CD4-positive, alpha-beta T cell treated with Interleukin-4 for 1 hour (primary cell): Measurements from ENCODE around the gene MT1M.

Experiments
- DNase-seq, 2 donors: peaks; one replicate each; pipeline ENCODE4 v3.0.0-alpha.2; 2020 to 2022

The MT1M gene

DNA sequence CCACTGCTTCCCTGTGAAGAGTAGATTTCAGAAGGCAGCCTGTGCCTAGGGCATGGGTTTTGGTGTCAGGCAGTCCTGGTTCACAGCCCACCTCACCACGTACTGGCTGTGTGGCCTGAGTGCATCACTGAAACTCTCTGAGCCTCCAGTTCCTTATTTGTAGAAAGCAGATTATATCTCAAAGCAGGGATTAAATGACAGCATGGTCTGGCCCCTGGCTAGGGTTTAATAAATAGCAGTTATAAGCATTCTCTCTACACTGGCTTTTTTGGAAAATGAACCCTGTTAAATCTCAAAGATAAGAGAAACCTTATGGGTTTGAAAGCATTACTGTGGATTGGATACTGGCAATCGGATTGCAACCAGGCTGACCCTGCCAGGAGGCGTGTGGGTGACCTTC, 2.9 kb upstream of the MT1M start:
- no peak for DNase-seq

DNA sequence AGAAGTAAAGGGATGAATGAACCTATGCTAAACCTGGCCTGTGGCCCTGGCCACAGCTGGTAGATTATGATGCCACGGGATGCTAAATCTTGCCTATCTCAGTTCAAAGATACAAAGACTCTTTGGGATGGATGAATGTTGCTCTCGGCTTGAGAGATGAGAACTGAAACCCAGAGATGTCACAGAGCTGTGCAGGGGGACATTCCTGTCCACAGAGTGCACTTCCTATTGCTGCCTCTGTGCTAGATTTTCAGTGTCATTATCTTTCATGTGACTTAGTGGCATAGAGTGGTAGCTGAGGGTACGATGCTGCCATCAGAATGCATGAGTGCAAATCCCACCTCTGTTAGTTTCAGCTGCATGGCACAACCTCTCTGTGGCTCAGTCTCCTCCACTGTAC, 2.3 kb upstream of the MT1M start:
- DNase-seq = no peak

DNA sequence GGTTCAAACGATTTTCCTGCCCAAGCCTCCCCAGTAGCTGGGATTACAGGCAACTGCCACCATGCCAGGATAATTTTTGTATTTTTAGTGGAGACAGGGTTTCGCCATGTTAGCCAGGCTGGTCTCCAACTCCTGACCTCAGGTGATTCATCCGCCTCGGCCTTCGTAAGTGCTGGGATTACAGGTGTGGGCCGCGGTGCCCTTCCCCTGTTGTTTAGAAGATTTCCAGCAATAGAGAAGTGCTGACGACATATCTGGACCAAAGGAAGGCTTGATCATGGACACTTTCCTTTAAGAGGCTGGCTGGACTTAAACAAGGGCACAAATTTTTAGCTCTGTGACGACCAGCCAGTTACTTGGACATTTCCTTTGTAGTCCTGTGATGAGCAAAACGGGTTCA, 1.3 kb upstream of the MT1M start:
- no peak for DNase-seq

DNA sequence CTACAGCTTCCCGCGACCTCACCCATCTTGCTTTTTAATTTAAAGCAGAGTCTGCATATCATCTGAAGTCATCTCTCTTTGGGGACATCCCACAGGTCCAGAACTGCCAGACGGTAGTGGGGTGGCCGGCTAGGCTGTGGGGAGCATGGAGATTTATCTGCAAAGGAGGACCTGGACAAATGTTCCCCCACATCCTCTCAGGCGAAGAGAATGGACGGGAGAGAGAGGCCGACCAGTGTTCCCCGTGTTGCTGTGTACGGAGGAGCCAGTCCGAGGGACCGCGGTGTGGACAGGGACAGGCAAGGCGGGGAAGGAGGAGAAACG, 665 bp upstream of the MT1M start:
- no peak for DNase-seq

DNA sequence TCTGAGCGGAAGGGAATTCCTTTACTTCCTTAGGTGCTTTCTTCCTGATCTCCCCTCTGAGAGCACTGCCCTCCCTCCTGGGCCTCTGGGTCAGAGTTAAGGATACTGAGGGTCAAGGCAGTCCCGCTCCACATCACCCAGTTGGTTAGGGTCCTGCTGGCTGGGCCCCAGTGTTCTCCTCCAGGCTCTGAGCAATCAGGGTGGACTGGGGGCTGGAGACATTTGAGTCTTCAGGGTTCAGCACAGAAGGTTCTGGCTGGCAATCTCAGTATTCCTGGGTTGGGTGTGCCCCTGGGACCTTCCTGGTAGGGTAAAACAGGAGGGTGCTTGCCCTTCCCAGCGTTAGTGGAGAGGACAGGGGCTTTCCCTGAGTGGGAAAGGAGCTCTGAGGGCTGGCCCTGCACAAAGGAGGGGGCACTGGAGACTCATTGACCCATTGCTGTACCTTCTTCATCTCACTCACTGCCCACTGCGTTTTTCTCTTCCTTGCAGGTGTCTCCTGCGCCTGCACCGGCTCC, 448 bp downstream of the MT1M start:
- no peak for DNase-seq

DNA sequence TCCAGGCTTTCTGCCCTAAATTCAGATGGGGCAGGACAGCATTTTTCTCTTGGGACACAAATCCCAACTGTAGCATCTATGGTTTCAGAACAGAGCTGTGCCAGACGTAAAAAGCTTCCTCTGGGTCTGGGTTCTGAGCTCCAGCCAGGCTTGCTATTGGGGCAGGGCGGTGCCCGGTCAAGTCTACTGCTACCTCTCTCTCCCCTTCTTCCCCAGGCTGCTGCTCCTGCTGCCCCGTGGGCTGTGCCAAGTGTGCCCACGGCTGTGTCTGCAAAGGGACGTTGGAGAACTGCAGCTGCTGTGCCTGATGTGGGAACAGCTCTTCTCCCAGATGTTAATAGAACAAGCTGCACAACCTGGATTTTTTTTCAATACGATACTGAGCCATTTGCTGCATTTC, 1.1 kb downstream of the MT1M start:
- no peak for DNase-seq

DNA sequence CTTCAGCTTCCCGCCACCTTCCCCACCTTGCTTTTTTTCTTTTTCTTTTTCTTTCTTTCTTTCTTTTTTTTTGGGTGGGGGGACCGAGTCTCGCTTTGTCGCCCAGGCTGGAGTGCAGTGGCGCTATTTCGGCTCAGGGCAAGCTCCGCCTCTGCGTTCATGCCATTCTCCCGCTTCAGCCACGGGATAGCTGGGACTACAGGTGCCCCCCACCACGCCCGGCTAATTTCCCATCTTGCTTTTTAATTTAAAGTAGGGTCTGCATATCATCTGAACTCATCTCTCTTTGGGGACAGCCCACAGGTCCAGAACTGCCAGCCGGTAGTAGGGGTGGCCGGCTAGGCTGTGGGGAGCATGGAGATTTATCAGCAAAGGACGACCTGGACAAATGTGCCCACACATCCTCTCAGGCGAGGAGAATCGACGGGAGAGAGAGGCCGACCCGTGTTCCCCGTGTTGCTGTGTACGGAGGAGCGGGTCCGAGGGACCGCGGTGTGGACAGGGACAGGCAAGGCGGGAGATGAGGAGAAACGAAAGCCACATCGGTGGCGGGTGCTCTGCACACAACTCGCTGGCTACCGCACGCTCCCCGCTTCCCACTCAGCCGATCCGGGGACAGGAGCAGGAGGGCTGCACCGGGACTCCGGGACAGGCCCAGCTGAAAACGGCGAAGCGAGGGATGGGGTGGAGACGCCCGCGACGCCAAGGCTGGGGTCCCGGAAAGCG, 2.4 kb downstream of the MT1M start:
- DNase-seq = no peak

DNA sequence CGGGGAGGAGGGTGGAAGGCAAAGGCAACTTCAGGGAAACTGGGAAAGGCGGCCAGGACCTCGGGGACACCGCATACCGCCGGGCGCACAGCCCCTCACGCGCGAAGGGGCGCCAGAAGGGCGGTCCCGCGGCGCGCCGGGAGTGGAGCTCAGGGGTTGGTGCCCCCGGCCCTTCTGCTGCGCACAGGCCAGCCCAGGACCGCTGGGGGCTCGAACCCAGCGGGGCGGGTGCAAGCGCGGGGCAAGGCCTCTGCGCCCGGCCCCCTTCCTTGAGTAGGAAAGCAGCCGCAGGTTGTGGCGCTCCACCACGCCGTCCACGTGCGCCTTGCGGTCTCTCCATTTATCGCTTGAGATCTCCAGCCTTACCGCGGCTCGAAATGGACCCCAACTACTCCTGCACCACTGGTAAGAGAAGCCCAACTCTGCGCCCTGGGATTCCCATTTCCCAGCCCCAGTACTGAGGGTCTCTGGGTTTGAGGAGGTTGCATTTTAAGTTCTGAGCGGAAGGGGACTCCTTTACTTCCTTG, 3.0 kb downstream of the MT1M start:
- no peak for DNase-seq

DNA sequence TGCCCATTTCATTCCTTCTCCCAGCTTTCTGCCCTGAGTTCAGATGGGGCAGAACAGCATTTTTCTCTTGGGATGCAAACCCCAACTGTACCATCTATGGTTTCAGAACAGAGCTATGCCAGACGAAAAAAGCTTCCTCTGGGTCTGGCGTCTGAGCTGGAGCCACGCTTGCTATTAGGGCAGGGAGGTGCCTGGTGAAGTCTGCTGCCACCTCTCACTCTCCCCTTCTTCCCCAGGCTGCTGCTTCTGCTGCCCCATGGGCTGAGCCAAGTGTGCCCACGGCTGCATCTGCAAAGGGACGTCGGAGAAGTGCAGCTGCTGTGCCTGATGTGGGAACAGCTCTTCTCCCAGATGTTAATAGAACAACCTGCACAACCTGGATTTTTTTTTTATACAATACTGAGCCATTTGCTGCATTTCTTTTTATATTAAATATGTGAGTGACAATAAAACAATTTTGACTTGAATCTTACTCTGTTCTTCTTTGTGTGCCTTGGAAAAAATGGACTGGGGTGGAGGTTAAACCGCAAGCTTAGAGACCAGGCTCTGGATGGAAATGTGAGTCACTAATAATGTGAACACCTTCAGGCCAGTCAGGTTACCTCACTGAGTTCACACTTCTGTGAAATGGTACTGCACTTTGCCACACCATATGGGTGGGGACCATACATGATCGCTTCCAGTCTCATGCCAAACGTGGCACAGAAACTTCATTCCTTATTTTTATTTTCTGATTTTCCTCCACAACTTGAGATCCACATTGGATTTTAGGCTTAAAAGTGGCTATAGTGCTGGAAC, 4.4 kb downstream of the MT1M start:
- no peak for DNase-seq

DNA sequence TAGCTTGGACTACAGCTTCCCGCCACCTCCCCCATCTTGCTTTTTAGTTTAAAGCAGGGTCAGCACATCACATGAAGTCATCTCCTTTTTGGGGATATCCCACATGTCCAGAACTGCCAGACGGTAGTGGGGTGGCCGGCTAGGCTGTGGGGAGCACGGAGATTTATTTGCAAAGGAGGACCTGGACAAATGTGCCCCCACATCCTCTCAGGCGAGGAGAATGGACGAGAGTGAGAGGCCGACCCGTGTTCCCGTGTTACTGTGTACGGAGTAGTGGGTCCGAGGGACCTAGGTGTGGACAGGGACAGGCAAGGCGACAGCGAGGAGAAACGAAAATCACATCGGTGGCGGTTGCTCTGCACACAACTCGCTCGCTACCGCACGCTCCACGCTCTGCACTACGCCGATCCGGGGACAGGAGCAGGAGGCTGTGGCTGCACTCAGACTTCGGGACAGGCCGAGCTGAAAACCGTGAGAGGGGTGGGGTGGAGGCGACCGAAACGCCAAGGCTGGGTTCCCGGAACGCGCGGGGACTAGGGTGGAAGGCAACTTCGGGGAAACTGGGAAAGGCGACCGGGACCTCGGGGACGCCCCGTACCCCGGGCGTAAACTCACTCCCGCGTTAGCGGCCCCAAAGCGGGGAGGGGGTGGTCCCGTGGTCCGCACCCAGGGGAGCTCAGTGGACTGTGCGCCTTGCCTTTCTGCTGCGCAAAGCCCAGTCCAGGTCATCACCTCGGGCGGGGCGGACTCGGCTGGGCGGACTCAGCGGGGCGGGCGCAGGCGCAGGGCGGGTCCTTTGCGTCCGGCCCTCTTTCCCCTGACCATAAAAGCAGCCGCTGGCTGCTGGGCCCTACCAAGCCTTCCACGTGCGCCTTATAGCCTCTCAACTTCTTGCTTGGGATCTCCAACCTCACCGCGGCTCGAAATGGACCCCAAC, 5.6 kb downstream of the MT1M start, which contains the start of gene MT1A:
Gene MT1A, plus strand, starts transcription at position 853 of the 937 bp plus-strand sequence. Its CDS starts 73 bp downstream, at position 926.
- no peak for DNase-seq

DNA sequence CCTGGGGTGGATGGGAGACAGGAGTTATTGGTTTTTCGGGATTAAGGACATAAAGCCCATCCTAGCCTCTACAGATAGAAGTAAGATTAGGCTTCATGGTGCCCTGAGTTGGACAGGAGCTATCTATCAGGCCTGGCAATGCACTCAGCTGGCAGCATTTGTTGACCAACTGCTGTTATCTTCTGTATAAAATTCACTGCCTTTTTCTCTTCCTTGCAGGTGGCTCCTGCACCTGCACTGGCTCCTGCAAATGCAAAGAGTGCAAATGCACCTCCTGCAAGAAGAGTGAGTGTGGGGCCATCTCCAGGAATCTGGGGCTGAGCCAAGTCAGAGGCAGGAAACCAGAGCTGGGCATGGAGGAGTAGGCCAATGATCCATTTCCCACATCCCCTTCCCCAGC, 6.6 kb downstream of the MT1M start:
- DNase-seq = no peak

DNA sequence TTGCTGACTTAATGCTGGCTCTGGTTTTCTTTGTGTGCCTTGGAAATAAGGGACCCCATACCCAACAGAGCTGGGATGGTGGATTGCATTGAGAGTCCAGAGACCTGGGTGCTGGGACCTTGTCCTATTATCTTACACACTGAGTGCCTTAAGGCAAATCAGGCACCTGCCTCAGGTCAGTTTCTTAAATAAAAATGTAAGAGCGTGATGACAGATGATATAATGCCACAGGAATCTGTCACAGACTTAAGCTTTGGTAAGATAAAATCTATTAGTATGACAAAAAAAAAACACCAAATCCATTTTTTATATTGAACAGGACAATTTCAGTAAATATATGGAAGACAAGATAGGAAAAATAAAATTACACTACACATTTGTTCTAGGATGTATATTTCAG, 7.6 kb downstream of the MT1M start:
- DNase-seq = no peak

DNA sequence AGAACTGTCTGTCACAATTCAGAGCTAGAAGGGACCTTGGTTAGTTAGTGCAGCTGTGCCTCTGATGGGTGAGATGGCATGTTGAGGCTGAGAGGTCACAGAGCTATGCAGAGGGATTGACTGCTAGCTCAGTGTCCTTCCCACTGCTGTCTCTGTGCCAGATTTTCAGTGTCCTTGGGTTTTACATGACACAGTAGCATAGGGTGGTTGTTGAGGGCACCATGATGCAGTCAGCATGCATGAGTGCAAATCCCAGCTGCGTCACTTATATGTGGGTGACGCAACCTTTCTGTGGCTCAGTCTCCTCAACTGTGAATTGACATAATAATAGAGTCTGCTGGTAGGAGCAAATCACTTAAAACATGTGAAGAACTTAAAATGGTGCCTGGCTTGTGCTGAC, 8.7 kb downstream of the MT1M start:
- DNase-seq = no peak

DNA sequence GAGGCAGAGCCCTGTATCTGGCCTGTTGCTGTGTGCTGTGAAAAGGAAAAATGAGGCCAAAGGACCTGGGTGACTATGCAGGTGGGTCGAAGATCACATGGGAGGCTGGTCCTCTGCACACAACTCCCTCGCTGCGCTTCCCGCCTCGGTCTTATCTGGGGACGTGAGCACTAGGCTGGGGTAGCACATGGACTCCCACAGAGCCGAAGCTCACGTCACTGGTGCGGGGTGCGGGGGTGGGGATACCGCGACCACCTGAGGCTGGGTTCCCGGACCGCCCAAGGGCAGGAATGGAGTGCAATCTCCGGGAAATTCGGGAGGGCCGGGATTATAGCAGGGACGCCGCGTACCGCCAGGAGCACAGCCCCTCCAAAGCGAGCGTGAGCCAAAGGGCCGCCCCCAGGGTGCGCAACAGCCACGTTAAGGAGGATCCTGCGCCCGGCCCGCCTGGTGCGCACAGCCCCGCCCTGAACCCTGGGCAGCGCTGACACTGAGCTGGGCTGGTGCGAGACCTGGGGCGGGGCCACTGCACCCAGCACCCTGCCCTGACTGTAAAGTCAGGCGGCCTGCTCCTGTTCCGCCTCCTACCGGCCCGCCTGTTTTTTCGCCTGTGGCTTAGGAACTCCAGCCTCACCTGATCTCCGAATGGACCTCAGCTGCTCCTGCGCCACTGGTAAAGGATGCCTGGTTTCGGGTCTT, 10.8 kb downstream of the MT1M start:
- peak; percentile 77 to 80 for DNase-seq

DNA sequence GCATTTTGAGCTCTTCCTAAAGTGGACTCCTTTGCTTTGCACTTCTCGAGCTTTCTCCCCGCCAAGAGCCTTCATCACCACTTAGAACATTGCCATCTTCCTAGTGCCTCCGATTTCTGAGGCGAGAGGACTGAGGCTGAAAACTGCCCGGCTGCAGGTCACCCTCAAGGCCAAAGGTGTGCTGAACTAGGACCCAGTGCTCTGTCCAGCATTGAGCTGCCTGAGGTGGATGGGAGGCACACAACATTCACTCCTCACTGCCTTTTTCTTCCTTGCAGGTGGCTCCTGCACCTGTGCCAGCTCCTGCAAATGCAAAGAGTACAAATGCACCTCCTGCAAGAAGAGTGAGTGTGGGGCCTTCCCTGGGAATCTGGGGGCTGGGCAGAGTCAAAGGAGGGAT, 11.4 kb downstream of the MT1M start:
- no peak for DNase-seq

DNA sequence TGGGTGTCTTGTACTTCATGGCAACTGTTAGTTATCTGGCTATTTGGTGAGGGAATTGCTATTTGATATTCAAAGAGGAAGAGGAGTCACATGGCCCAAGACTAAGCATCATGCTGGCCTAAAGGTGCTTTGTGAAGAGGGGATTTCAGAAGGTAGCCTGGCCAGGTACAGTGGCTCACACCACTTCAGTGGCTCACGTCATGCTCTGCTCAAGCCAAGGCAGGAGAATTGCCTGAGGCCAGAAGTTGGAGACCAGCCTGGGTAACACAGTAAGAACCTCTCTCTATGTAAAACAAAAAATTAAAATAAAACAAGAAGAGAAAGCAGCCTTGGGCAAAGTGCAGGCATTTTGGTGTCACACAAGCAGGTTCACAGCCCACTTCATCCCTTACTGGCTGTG, 12.9 kb downstream of the MT1M start:
- DNase-seq = no peak

DNA sequence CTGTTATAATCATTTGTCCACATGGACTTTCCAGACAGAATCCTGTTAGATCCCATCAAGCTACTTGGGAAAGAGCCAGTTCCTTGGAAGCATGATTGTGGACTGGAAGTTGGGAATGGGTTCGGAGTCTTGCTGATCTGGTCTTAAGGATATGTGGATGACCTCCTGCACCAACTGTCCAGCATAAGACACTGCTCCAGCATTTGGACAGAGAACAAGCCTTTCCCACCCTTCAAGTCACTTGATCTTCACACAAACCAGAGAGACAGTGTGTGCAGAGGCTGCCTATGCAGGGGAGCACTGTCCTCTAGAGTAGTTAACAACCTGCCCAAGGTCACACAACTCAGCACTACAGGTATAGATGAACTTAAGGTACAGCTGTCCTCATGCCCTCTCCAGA, 13.4 kb downstream of the MT1M start:
- DNase-seq = no peak

DNA sequence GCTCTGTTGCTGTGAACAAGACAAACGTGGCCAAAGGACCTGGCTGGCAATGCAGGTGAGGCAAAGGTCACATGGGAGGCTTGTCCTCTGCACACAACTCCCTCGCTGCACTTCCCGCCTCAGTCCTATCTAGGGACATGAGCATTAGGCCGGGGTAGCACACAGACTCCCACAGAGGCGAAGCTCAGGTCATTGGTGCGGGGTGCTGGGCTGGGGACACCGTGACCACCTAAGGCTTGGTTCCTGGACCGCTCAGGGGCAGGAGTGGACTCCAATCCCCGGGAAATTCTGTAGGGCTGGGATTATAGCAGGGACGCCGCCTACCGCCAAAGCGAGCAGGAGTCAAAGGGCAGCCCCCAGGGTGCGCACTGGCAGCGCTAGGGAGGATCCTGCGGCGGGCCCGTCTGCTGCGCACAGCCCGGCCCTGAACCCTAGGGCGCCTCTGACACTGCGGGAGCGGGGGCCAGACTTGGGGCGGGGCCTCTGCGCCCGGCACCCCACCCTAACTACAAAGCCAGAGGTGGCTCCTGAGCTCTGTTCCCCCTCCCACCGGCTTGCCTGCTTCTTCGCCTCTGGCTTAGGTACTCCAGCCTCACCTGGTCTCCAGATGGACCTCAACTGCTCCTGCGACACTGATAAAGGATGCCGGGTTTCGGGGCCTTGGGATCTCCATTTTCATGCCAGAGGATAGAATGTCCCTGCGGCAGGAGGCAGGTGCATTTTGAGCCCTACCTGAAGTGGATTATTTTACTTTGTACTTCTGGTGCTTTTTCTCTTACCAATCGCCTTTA, 15.4 kb downstream of the MT1M start:
- no peak for DNase-seq

DNA sequence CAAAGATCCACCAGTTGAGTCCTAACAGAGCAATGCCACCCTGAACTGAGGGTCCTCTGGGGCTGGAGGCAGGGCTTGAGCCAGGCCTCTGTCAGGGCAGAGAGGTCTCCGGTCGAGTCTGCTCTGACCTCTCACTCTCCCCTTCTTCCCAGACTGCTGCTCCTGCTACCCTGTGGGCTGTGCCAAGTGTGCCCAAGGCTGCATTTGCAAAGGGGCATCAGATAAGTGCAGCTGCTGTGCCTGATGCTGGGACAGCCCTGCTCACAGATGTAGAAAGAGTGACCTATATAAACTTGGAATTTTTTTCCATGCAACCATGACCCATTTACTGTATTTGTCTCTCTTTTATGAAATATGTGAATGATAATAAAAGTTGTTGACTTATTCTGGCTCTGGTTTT, 16.8 kb downstream of the MT1M start:
- no peak for DNase-seq

DNA sequence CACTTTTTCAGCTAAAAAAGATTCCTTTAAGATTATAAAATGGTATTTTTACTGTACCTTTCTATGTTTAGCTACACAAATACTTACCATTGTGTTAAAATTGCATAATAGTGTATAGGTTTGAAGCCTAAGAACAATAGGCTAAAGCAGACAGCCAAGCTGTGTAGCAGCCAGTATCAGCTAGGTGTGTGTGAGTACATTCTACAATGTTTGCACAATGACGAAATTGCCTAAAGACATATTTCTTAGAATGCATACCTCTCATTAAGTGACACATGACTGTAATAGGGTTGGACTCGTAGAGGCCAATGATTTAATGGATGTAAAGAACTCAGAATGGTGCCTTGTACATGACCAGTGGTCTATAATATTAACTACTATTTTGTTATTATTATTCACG, 17.4 kb downstream of the MT1M start:
- no peak for DNase-seq

DNA sequence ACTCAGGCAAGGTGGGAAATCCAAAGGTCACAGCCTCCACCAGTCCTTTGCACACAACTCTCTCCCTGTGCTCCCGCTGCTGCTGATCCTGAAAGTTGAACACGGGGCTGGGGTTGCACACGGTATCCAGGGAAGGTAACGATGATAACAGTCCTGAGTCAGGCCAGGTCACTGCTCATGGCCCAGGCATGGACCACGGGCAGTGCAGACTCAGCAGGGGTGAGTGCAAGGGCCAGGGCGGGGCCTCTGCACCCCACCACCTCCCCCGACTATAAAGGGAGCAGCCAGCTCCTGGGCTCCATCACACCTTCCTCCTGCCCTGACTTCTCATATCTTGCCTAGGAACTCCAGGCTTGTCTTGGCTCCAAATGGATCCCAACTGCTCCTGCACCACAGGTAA, 19.1 kb downstream of the MT1M start, which contains the start of gene MT1B:
Gene MT1B, plus strand, starts transcription at position 301 of the 400 bp plus-strand sequence. Its CDS starts 68 bp downstream, at position 369.
- DNase-seq = no peak
